Activated CD8-positive, alpha-beta T cell treated with anti-CD3 and anti-CD28 coated beads for 36 hours (primary cell): ENCODE data around the gene SANBR. TPM values are rescaled to one million over a fixed set of nuclear protein-coding genes. Genes with fewer than 3 reads are reported as not detected.

Experiments
- ATAC-seq: fragments of 200-7000 bp; cut with Tn5 transposase; one replicate; pipeline ENCODE4 v1.10.0; 2021; ENCODE audit warnings: mild to moderate bottlenecking, moderate library complexity
- CTCF ChIA-PET: fragments of 350-600 bp; sonication (Branson Sonifier 250); formaldehyde crosslinking; loops from one replicate; lab custom pipeline; 2021; ENCODE audit warnings: antibody characterized with exemption; lab: Charles Lee
- POLR2A ChIA-PET: fragments of 350-600 bp; sonication (Branson Sonifier 250); formaldehyde crosslinking; loops from one replicate; lab custom pipeline; 2021; ENCODE audit warnings: antibody characterized with exemption; lab: Charles Lee
- DNase-seq: peaks from one replicate; pipeline ENCODE4 v3.0.0-alpha.2; 2020
- H3K27ac Mint-ChIP-seq: one replicate; pipeline ENCODE4 v1.8.0; 2021; ENCODE audit warnings: mild to moderate bottlenecking, mixed read lengths
- H3K27me3 Mint-ChIP-seq: one replicate; pipeline ENCODE4 v1.8.0; 2021; ENCODE audit warnings: mixed read lengths
- H3K36me3 Mint-ChIP-seq: one replicate; pipeline ENCODE4 v1.8.0; 2021; ENCODE audit warnings: low read depth, mixed read lengths
- H3K4me1 Mint-ChIP-seq: one replicate; pipeline ENCODE4 v1.8.0; 2021; ENCODE audit warnings: low read depth, mixed read lengths
- H3K4me3 Mint-ChIP-seq: one replicate; pipeline ENCODE4 v1.8.0; 2021; ENCODE audit warnings: mild to moderate bottlenecking, moderate library complexity, mixed read lengths
- H3K9me3 Mint-ChIP-seq: one replicate; pipeline ENCODE4 v1.8.0; 2021; ENCODE audit warnings: mixed read lengths
- CTCF ChIP-seq: fragments of 200-600 bp; IDR thresholded peaks from one replicate; pipeline ENCODE4 v1.8.0; 2022; ENCODE audit warnings: antibody characterized with exemption, mild to moderate bottlenecking
- intact Hi-C: fragments of 100-400 bp; cut with micrococcal nuclease; formaldehyde crosslinking; loops from one replicate; pipeline ENCODE4 v1.10.0; 2022
- total RNA-seq, 2 experiments: library from RNA; stranded (reverse); gene quantifications; one replicate each; pipeline ENCODE4 v1.2.3, GENCODE V29; 2021

The SANBR gene
- total RNA-seq, 2 experiments from 2014 or later: 0.97 to 1.3 TPM

DNA sequence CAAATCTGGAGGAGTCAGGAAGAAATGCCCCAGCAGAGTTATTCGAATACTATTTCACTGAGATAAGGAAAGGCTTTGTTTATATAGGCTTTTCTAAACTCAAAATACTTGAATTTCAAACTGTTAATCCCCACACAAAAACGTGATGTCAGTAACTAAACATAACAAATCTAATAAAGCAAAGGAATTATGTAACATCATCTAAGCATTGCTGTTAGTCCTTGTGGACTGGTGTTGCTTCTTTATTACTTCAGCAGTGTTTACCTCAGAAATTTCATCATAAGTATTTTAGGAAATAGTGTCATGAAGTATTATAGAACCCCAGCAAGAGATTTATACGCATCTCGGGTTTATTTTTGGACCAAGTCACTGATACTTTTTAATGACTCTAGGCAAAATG is 19.7 kb upstream of the SANBR start:
- intact Hi-C loops: no loop called here
- Mint-ChIP-seq H3K9me3 (no peaks in the 10 kb centered on the region), H3K27me3 (no peaks in the 10 kb centered on the region), H3K36me3 (peaks cover 13% of the 10 kb centered on the region), H3K4me1 (peaks cover 13% of the 10 kb centered on the region), H3K4me3 (no peak overlapping the region), H3K27ac (no peak overlapping the region)
- ChIA-PET POLR2A (no interaction called here), CTCF (no interaction called here)
- no peak for DNase-seq
- ATAC-seq: no peak
- TF ChIP-seq CTCF: no peak

DNA sequence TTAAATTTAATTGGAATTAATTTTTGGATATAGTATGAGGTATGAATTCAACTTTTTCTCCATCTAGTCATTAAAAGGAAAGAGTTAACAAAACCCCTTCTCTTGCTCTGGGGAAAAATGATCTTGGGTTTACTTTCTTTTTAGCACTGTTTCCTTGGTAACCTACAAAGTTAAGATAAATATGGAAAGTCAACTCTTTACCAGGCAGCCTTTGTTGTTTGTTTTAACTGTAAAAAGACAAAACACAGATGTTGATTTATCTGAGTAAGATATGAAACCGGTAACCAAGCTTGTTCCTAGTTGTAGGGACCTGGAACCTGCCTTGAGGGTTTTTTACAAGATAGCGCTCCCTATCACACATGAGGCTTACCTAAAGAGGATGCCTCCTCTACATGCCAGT is 10.1 kb upstream of the SANBR start:
- no peaks in the 10 kb centered on the region for H3K27me3 Mint-ChIP-seq
- H3K9me3 Mint-ChIP-seq: no peaks in the 10 kb centered on the region
- H3K4me1 Mint-ChIP-seq: no peaks in the 10 kb centered on the region
- H3K27ac Mint-ChIP-seq: no peak overlapping the region
- no peak for DNase-seq
- no peak for ATAC-seq
- ChIA-PET POLR2A (no interaction called here), CTCF (interaction anchor here (1.5 kb wide), 1 partner anchor 348 kb away, joined by 3 read pairs; no protein-coding TSS in a partner anchor)
- intact Hi-C loops: no loop called here
- TF ChIP-seq CTCF: no peak
- H3K4me3 Mint-ChIP-seq: no peak overlapping the region
- H3K36me3 Mint-ChIP-seq: peaks cover 9% of the 10 kb centered on the region

GRCh38 chr2:61057562-61057961 is 8.1 kb upstream of the SANBR start:
- DNase-seq: no peak
- Mint-ChIP-seq H3K36me3 (peaks cover 6% of the 10 kb centered on the region), H3K9me3 (no peaks in the 10 kb centered on the region), H3K27ac (no peak overlapping the region), H3K27me3 (no peaks in the 10 kb centered on the region), H3K4me1 (no peaks in the 10 kb centered on the region), H3K4me3 (no peak overlapping the region)
- ChIA-PET CTCF (no interaction called here), POLR2A (no interaction called here)
- intact Hi-C loops: no loop called here
- no peak for ATAC-seq
- TF ChIP-seq CTCF: no peak

GRCh38 chr2:61059382-61059781 is 6.3 kb upstream of the SANBR start:
- ATAC-seq: no peak
- Mint-ChIP-seq H3K27me3 (no peaks in the 10 kb centered on the region), H3K27ac (no peak overlapping the region), H3K4me1 (no peaks in the 10 kb centered on the region), H3K4me3 (no peak overlapping the region), H3K9me3 (no peaks in the 10 kb centered on the region), H3K36me3 (peaks cover 6% of the 10 kb centered on the region)
- intact Hi-C loops: no loop called here
- DNase-seq: no peak
- no peak for TF ChIP-seq CTCF
- ChIA-PET CTCF (no interaction called here), POLR2A (interaction anchor here (1.8 kb wide), 1 partner anchor 10 kb away, joined by 4 read pairs; no protein-coding TSS in a partner anchor)

DNA sequence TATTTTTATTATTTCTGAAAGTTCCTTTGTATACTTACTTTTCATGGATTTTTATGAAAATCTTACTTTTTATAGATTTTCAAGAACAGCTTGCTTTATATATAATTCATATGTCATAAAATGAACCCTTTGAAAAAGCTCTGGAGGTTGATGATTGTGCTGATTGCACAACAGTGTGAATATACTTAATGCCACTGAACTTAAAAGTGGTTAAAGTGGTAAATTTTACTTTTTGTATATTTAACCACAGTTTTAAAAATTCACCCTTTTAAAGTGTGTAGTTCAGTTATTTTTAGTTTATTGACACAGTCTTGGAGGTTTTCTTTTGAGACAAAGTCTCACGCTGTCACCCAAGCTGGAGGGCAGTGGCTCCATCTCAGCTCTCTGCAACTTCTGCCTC is 8.4 kb downstream of the SANBR start:
- no peak for TF ChIP-seq CTCF
- H3K4me3 Mint-ChIP-seq: no peak overlapping the region
- no peak overlapping the region for H3K27ac Mint-ChIP-seq
- no peaks in the 10 kb centered on the region for H3K4me1 Mint-ChIP-seq
- H3K27me3 Mint-ChIP-seq: no peaks in the 10 kb centered on the region
- no peaks in the 10 kb centered on the region for H3K36me3 Mint-ChIP-seq
- DNase-seq (no peak), ATAC-seq (no peak)
- CTCF ChIA-PET: no interaction called here
- H3K9me3 Mint-ChIP-seq: no peaks in the 10 kb centered on the region
- intact Hi-C loops: no loop called here
- POLR2A ChIA-PET: no interaction called here
